Femur (tissue), 1 donor: ENCODE measurements around the gene HLTF.
"Not testable (repeated sequence)": the region's sequence is repeated elsewhere in the genome, so short reads cannot be mapped to it uniquely, and the experiment has no call there.

Experiments
- DNase-seq: peaks from one replicate; pipeline ENCODE4 v3.0.0-alpha.2; 2017

HLTF gene

GRCh38 chr3:148990236-148990635, 96.1 kb downstream of the HLTF start:
- no peak for DNase-seq

GRCh38 chr3:148987551-148987950, 98.8 kb downstream of the HLTF start:
- not testable (repeated sequence) for DNase-seq

GRCh38 chr3:148981273-148981672, 105.1 kb downstream of the HLTF start:
- no peak for DNase-seq
